HG02610 (cell line): ENCODE data around the gene DAB1.

ENCODE experiments used
- ATAC-seq: cut with Tn5 transposase; IDR thresholded peaks from one replicate; pipeline ENCODE4 v1.9.1; 2021; ENCODE audit warnings: mild to moderate bottlenecking, moderate library complexity; ENCODE audit not compliant: unreplicated experiment

DAB1 gene

GRCh38 chr1:57418971-57419370 lies 4.9 kb downstream of the DAB1 start:
- ATAC-seq: no peak

GRCh38 chr1:57411262-57411661 lies 12.6 kb downstream of the DAB1 start:
- no peak for ATAC-seq

- ATAC-seq: no peak
These were observed 13.4 kb downstream of the DAB1 start for GRCh38 chr1:57410508-57410907.

- no peak for ATAC-seq
These were observed 15.9 kb downstream of the DAB1 start for GRCh38 chr1:57407928-57408327.

DNA sequence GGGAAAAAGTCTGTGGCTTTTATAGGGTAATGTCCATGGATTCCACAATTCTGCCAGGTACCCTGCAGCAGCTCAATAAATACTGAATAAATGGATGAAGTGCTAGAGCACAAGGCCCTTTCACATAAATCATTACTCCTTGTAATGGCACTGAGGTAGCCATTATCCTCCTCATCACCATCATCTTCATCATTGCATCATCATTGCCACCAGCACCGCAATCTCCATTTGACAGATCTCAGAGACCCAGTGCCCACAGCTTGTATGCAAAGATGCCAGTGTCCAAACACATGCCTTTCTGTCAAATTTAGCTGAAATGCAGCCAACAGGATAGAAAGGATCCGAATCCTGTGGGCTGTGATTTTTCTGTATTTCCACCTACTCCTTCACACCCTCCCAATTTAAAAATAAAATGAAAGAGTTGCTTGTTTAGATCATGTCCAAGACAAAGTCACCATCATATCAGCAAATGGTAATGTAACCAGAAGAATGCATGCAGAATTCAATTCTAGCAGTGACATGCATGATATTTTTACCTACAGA lies 17.4 kb downstream of the DAB1 start:
- ATAC-seq: no peak

- no peak for ATAC-seq
These were observed 19.0 kb downstream of the DAB1 start for GRCh38 chr1:57404884-57405283.

DNA sequence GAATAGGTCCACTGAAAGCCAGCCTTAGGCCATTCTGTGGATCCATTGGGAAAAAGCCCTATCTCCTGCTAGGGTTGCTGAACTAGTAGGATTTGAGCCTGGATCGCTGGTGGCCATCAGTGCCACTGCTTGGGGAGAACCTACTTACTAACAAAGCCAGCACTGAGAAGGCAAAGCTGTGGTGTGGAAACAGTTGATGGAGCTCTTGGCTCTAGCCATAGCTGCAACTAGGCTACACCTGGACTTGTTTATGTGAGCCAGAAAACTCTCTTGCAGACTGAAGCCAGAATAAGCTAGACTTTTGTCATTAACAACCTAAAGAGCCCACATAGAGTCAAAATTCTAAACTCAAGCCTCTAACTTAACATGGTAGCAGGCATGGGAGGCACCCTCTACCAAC lies 20.7 kb downstream of the DAB1 start:
- ATAC-seq: no peak

GRCh38 chr1:57401671-57402070 lies 22.2 kb downstream of the DAB1 start:
- no peak for ATAC-seq

- no peak for ATAC-seq
These were observed 23.8 kb downstream of the DAB1 start for GRCh38 chr1:57400048-57400447.

DNA sequence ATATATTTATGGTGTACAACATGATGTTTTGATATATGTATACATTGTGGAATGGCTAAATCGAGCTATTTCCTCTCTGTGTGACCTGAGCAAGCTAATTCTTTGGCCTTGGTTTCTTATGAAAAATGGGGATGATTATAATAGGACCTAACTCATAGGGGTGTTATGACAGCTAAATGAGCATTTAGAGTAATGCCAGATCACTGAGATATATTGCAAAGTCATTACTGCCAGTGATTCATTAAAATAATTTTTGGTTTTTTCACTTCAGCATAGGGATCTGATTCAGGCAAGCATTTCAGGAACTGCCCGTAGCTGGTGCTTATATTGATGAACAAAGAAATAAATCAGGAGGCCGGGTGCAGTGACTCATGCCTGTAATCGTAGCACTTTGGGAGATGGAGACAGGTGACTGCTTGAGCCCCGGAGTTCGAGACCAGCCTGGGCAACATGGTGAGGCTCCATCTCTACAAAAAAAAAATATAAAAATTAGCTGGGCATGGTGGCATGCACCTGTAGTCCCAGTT lies 30.7 kb downstream of the DAB1 start:
- ATAC-seq: no peak

DNA sequence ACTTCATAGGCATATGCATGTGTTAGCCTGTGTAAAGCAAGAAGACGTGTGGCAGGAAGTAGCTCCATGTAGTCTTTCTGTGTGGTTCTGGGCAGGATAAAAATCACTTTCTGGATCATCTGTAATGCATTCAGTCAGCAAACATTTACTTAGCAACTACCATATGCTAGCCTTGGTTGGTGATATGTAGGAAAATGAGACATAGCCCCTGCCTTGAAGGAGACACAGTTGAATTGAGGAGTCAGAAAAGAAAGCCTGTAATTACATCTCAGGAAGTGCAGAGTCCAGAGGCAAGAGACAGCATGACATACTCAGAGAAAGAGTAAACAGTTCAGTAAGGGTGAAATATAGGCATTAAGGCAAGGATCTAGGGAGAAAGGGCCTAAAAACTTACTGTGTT lies 38.5 kb downstream of the DAB1 start:
- no peak for ATAC-seq

- ATAC-seq: no peak
These were observed 39.0 kb downstream of the DAB1 start for GRCh38 chr1:57384901-57385300.

DNA sequence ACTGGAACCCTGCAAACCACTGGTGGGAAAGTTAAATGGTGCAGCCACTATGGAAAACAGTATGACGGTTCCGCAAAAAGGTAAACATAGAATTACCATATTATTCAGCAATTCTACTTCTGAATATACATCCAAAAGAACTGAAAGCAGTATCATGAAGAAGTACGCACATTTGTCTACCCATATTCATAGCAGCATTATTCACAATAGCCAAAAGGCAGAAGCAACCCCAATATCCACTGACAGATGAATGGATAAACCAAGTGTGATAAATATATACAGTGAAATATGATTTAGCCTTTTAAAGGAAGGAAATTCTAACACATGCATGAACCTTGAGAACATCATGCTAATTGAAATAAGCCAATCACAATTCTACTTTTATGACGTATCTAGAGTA lies 39.6 kb downstream of the DAB1 start:
- ATAC-seq: no peak

DNA sequence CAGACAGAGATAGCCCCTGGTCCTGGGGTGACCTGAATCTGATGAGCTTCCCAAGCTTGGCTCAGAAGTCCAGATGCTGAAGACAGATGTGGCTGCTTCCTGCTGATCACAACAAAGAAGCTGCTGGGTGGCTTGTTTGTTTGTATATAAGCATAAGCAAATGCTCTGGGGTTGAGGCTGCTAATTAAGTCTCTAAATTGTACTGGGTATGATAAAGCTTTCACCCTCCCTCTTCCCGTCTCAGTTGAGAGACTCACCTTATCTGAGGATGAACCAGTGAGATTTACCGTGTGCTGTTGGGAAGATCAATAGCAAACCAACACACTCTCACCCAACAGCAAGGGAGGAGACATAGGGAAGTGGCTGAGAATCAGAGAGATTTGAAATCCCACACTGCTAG lies 42.0 kb downstream of the DAB1 start:
- ATAC-seq: no peak

- ATAC-seq: no peak
These were observed 42.4 kb downstream of the DAB1 start for GRCh38 chr1:57381426-57381825.

GRCh38 chr1:57380923-57381322 lies 42.9 kb downstream of the DAB1 start:
- no peak for ATAC-seq

DNA sequence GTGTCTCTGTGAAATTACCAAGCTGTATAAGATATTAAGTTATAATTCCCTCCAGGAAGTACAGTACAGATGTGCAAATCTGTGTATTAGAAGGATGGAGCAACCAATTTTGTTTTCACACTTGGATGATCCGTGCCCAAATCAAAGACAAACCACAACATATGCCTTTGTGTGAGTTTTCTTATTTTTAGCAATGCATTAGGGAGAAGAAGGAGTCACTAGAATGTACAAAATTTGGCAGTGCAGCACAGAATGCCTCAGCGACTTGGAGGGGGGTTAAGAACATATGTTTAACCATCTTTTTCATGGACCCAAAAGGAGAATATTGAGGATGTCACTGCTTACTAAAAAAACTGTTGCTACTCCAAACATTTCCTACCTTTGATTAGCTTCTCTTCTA lies 45.3 kb downstream of the DAB1 start:
- no peak for ATAC-seq

DNA sequence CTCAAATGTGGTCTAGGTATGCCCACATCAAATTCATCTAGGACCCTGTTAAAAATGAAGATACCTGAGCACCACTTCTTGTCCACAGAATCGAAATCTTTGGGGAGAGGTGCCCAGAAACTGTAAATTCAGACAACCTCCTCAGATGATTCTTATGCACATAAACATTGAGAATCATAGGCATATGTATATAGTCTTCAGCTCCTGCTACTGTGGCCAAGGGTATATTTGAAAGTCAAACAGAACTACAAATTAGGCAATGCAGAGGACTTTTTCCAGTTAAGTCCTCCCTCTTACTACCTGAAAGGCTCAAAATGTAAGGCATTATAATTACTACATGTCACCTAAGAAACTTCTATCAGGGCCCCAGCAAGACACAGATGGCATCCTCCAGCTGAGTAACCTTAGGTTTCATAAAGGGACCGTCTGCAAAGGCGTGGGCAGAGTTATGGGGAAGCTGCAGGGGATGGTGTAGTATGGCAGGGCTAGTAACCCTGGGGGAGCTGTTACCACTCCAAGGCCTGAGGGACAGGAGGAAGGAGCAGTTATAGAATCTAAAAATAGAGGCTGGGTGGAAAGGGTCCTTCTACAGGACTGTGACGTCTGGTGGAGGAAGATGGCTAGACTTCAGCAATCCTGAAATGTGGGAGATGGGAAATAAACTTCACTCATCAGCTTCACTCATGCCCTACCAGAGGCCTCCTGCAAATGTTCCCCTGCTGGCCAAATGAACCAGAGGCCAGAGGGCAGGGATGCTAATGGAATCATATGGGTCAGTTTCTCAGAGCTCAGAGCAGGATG lies 46.3 kb downstream of the DAB1 start:
- ATAC-seq: no peak

GRCh38 chr1:57376041-57376440 lies 47.8 kb downstream of the DAB1 start:
- no peak for ATAC-seq

GRCh38 chr1:57369889-57370288 lies 54.0 kb downstream of the DAB1 start:
- ATAC-seq: no peak

GRCh38 chr1:57367945-57368344 lies 55.9 kb downstream of the DAB1 start:
- no peak for ATAC-seq

- no peak for ATAC-seq
These were observed 60.2 kb downstream of the DAB1 start for GRCh38 chr1:57363643-57364042.

DNA sequence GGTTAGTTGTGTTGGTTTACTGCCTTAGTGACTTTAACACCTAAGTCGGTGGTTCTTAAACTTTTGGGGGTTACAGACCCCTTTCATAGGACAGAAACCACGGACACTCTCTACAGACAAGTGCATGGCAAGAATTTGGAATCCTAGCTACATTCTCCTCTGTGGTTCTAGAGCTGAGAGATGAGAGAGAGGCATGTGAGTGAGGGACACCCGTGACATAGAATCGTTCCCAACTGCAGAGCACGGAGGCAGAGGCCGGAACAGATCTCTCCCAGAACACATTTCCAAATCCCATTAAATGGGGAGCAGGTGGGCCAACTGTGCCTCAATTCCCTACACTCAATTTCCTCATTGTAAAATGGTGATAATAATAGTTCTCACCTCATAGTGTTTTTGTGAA lies 60.7 kb downstream of the DAB1 start:
- no peak for ATAC-seq
